Adrenal gland (tissue), 5 donors: ENCODE data around the gene TLCD3A.

Source experiments
- CTCF ChIP-seq, 6 experiments: fragments of 450-650 bp in 4 of 6; fragments of 200-600 bp in 2 of 6; sonication (generic) in 1 of 6; IDR thresholded peaks; 1 replicate in 5 of 6; 2 replicates in 1 of 6; pipeline versions ENCODE4 v1.5.1 to v1.8.0; 2016 to 2021; ENCODE audit warnings: antibody characterized with exemption in 6 of 6, mild to moderate bottlenecking in 2 of 6, moderate library complexity in 1 of 6
- POLR2A ChIP-seq, 2 donors: fragments of 450-650 bp; IDR thresholded peaks; one replicate each; pipeline ENCODE4 v1.6.1; 2017; ENCODE audit warnings: antibody characterized with exemption in 2 of 2, mild to moderate bottlenecking in 2 of 2, moderate library complexity in 1 of 2
- donor health status: DM: no; HTN: no; CAD: no.

GRCh38 chr17:700504-701094 lies 31.8 kb upstream of the TLCD3A start:
- TF ChIP-seq CTCF (IDR thresholded peaks at IDR 0.05) (peak; percentile 64 to 85 (median 71)), POLR2A (IDR thresholded peaks at IDR 0.05) (no peak)
